ENCODE data around the gene CNTNAP2. TPM values are rescaled to one million over a fixed set of nuclear protein-coding genes. Genes with fewer than 3 reads are reported as not detected.
A peak's percentile ranks its signal among the peaks of the same experiment; 100 is the strongest.

The CNTNAP2 gene
- total and polyA plus RNA-seq, 2 of the 13 experiments (the other 11 are each of a cell fraction or from before 2014, with no cell fraction given): 0.40 to 0.42 TPM

- 0 out of 2 replicates have a peak, but pooled peaks have one; percentile 43 for TF ChIP-seq FOXP4 (CRISPR knock-in tag; IDR thresholded peaks at IDR 0.05)
- no peak for TF ChIP-seq ZSCAN31 (CRISPR knock-in tag; IDR thresholded peaks at IDR 0.05; ENCODE audit: low read depth)
- peak; percentile 38; the same call in 1 of the 2 replicates for TF ChIP-seq TFE3 (CRISPR knock-in tag; IDR thresholded peaks at IDR 0.05)
- TF ChIP-seq ZNF572 (CRISPR knock-in tag; IDR thresholded peaks at IDR 0.05): no peak
- no peak for TF ChIP-seq ZNF703 (CRISPR knock-in tag; IDR thresholded peaks at IDR 0.05; ENCODE audit: borderline replicate concordance)
- no peak for TF ChIP-seq ZBTB33 (CRISPR knock-in tag; IDR thresholded peaks at IDR 0.05)
- TF ChIP-seq JDP2 (CRISPR knock-in tag; IDR thresholded peaks at IDR 0.05; ENCODE audit: borderline replicate concordance): no peak
- no peak for TF ChIP-seq POGK (CRISPR knock-in tag; conservative IDR thresholded peaks at IDR 0.05)
- no peak for TF ChIP-seq NFYB (CRISPR knock-in tag; IDR thresholded peaks at IDR 0.05)
- TF ChIP-seq ZNF136 (CRISPR knock-in tag; IDR thresholded peaks at IDR 0.05; ENCODE audit: low read depth): no peak
- no peak for TF ChIP-seq ZSCAN29 (CRISPR knock-in tag; conservative IDR thresholded peaks at IDR 0.05)
- no peak for TF ChIP-seq DNMT3B (CRISPR knock-in tag; conservative IDR thresholded peaks at IDR 0.05)
- TF ChIP-seq E2F1 (CRISPR knock-in tag; IDR thresholded peaks at IDR 0.05): no peak
- no peak for TF ChIP-seq CEBPB (IDR thresholded peaks at IDR 0.05; ENCODE audit: borderline replicate concordance, low read depth, low read length)
- TF ChIP-seq ELK4 (CRISPR knock-in tag; IDR thresholded peaks at IDR 0.05; ENCODE audit: borderline replicate concordance): no peak
- TF ChIP-seq FOXA3 (CRISPR knock-in tag; IDR thresholded peaks at IDR 0.05): 0 out of 2 replicates have a peak, but pooled peaks have one; percentile 10
- TF ChIP-seq SYNCRIP (IDR thresholded peaks at IDR 0.05; ENCODE audit: insufficient read depth, low read depth, low read length): no peak
These were observed 2183.0 kb downstream of the CNTNAP2 start (continued) for GRCh38 chr7:148299350-148300276.
